ENCODE data around the gene AP2B1. TPM values are rescaled to one million over a fixed set of nuclear protein-coding genes. Genes with fewer than 3 reads are reported as not detected.

Gene AP2B1
- total RNA-seq, 2 experiments from 2014 or later, result 28.9 to 76.0 TPM

DNA sequence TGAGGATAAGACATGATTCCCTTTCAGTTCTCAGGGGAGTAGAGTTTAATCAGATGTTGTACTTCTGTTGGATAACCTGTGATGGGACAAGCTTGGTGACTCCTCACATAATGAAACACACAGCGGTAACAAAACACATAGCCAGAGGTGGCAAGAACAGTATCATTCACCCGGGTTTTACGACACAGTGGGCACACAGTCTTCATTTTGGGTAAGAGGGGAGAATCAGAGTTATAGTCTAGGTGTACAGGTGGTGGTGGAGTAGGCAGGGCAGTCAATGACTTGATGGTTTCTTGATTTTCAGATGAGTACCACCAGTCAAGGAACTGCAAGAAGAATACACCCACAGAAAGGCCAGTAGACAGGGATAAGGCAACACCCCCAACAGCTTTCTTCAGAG is 11.4 kb upstream of the AP2B1 start:
- Histone ChIP-seq H2AFZ (ENCODE audit: low read length) (no peak overlapping the region), H3K9me2 (ENCODE audit: insufficient read depth, low read length) (no peaks in the 10 kb centered on the region), H3K4me2 (ENCODE audit: low read length) (no peak overlapping the region), H3K79me2 (ENCODE audit: insufficient read depth, low read depth, low read length) (peaks cover 8% of the 10 kb centered on the region), H3K27ac (ENCODE audit: low read depth, low read length, poor library complexity, severe bottlenecking) (no peak overlapping the region), H3K4me3 (ENCODE audit: low read depth, low read length, poor library complexity, severe bottlenecking) (no peak overlapping the region), H3K36me3 (ENCODE audit: insufficient read depth, low read length) (peaks cover 38% of the 10 kb centered on the region), H4K20me1 (ENCODE audit: insufficient read depth, low read length) (no peaks in the 10 kb centered on the region), H3K9me3 (ENCODE audit: low read length) (no peaks in the 10 kb centered on the region), H3K4me1 (ENCODE audit: insufficient read depth, low read length, poor library complexity, severe bottlenecking) (peaks cover 23% of the 10 kb centered on the region)
- CTCF ChIA-PET (ENCODE audit: unreplicated experiment), result no interaction called here
- BruUV-seq (replicated peaks), result no TSS peak
- POLR2A ChIA-PET, result interaction anchor here (2.5 kb wide), 1 partner anchor 11 kb away, joined by 18 read pairs; the partner anchor contains the start of gene AP2B1
- intact Hi-C loops (cut with micrococcal nuclease; ENCODE audit: unreplicated experiment), result no loop called here
- no peak for TF ChIP-seq CTCF (conservative IDR thresholded peaks at IDR 0.05; ENCODE audit: low read length)
- no peak for TF ChIP-seq EZH2phosphoT487 (IDR thresholded peaks at IDR 0.05; ENCODE audit: borderline replicate concordance, low read depth, low read length)
- DNase-seq (ENCODE audit: low spot score), result no peak

- intact Hi-C loops (cut with micrococcal nuclease; ENCODE audit: unreplicated experiment), result loop anchor here (1.0 kb wide), 1 partner anchor 9 kb away; the partner anchor contains the start of gene AP2B1
- POLR2A ChIA-PET, result interaction anchor here (2.0 to 2.7 kb wide), 2 partner anchors 10 to 12 kb away, joined by 28 to 53 read pairs; partner anchors contain the start of gene AP2B1
- Histone ChIP-seq H3K36me3 (ENCODE audit: insufficient read depth, low read length) (peaks cover 29% of the 10 kb centered on the region), H3K4me2 (ENCODE audit: low read length) (peak overlapping the region; percentile 93), H3K79me2 (ENCODE audit: insufficient read depth, low read depth, low read length) (peaks cover 3% of the 10 kb centered on the region; the same call in 1 of the 2 replicates), H4K20me1 (ENCODE audit: insufficient read depth, low read length) (no peaks in the 10 kb centered on the region), H3K4me3 (ENCODE audit: low read depth, low read length, poor library complexity, severe bottlenecking) (peak overlapping the region; percentile 78), H3K27ac (ENCODE audit: low read depth, low read length, poor library complexity, severe bottlenecking) (peak overlapping the region; percentile 77), H2AFZ (ENCODE audit: low read length) (peak overlapping the region; percentile 86; the same call in 1 of the 2 replicates), H3K9me3 (ENCODE audit: low read length) (no peaks in the 10 kb centered on the region), H3K4me1 (ENCODE audit: insufficient read depth, low read length, poor library complexity, severe bottlenecking) (peaks cover 23% of the 10 kb centered on the region), H3K9me2 (ENCODE audit: insufficient read depth, low read length) (no peaks in the 10 kb centered on the region)
- no peak for DNase-seq (ENCODE audit: low spot score)
- no peak for TF ChIP-seq CTCF (conservative IDR thresholded peaks at IDR 0.05; ENCODE audit: low read length)
- TF ChIP-seq EZH2phosphoT487 (IDR thresholded peaks at IDR 0.05; ENCODE audit: borderline replicate concordance, low read depth, low read length), result no peak
- TSS peak; percentile 90 for BruUV-seq (replicated peaks)
- CTCF ChIA-PET (ENCODE audit: unreplicated experiment), result interaction anchor here (1.4 kb wide), 1 partner anchor 9 kb away, joined by 5 read pairs; the partner anchor contains the start of gene AP2B1
These were observed 9.3 kb upstream of the AP2B1 start for GRCh38 chr17:35577830-35578196.
